ENCODE measurements around the gene RASAL1. TPM values are rescaled to one million over a fixed set of nuclear protein-coding genes. Genes with fewer than 3 reads are reported as not detected.

Gene RASAL1
- total RNA-seq, 2 donors from 2014 or later, result not detected

DNA sequence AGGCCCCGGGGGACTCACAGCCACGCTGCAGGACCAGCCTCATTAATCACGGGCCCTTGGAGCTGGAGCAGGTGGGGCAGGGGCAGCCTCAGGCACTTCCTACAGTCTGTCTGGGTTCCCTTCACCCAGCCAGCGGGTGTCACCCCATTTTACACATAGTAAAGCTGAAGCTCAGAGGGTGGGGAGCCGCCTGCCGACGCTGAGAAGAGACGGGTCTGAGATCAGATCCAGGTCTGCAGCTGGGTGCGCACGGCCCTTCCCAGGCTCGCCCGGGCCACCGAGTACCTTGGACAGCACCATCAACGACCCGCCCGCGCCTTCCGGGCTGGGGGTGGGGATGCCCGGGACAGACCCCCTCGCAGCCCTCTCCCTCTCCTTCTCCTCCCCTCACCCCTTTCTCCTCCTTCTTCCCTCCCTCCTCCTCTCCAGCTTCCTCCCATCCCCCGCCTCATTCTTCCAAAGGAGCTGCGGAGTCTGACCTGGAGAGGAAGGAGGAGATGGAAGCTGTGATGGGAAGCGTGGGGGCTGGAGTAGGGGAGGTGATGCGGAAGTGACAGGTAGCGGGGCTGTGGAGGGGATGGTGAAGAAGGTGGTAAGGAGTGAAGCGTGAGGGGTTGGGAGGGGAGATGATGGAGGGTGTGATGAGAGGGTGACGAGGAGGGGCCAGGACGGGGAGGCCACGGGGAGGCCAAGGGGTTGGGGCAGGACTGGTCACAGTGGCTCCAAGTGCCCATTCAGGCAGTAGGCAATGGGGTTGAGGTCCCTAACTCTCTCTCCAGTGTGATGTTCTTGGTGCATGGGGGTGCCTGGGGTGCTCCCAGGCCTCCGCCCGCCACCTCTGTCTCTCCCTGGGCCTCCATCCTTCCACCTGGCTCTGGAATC lies 70.2 kb downstream of the RASAL1 start:
- intact Hi-C loops (cut with DNase I), result no loop called here

DNA sequence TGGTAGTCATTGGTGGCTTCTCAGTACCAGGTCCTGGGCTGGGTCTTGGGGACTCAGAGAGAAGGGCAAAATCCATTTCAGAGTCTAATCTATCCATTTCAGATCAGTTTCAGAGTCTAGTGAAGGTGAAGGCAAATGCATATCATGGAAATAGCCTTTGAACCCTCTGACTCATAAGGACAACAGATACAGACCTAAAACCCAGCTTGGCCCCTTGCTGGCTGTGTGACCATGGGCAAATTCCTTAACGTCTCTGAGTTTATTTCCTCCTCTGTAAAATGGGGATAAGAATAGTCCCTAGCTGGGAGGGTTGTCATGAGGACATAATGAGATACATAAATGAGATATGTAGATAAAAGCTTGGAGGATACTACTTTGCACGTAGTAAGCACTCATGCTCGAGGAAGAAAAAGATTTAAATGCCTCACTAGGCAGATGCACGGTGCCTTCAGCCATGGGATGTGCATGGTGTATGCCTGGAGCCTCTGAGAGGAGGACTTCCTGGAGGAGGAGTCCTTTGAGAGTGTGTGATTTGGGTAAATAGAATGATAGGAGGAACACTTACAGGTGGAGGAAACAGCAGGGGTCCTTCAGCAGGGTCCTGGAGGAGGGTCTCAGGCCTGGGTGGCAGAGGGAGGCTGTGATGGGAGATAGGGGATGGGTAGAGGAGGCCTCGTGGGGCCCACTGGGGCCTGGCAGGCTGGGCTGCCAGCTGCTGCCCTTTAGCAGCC lies 71.0 kb downstream of the RASAL1 start:
- intact Hi-C loops (cut with DNase I), result no loop called here
- DNase-seq (ENCODE audit: low spot score), result no peak

More for the DNA sequence above, 70.2 kb downstream of the RASAL1 start:
- no peak for DNase-seq (ENCODE audit: low spot score)

DNA sequence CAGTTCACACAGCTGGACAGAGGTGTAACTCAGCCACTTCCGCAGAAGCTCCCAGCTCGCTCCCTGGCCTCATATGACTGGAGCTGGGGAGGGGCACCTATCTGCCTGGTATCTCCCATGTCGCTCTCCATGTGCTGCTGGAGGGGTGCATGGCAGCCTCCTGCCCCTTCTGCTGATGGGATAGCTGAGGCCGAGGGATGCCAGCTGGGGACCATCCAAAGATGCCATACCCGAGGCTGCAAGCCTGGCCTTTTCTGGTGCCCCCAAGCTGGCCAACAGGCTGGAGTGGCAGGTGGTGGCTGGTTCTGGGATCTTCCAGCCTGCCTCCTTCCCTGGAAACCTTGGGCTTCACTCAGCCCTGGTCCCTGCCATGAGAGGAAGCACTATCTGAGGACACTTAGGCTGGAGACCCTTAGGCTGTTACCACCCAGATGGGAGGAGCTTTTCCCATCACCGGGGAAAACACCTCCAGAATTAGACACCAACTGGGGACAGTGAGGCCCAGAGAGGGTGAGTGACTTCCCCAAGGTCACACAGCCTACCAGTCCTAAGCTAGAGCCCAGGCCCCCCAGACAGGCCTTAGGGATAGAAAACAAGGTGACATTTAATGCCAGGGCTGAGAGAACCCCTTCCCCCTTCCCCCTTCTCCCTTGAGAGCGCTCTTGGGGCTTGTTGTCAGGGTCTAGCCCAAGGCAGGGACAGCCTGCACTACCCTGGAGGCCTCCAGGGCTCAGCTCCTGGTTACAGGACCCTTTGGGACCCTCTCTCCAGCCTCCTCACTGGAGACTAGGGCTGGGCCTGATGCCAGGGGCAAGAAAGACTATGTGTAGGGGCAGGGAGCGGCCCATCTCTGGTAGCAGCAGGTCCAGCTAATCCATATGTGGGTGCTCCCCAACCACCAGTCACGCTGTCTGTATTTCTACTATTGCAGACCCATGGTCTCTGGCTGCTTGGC lies 71.9 kb downstream of the RASAL1 start:
- intact Hi-C loops (cut with DNase I), result no loop called here
- no peak for DNase-seq (ENCODE audit: low spot score)

DNA sequence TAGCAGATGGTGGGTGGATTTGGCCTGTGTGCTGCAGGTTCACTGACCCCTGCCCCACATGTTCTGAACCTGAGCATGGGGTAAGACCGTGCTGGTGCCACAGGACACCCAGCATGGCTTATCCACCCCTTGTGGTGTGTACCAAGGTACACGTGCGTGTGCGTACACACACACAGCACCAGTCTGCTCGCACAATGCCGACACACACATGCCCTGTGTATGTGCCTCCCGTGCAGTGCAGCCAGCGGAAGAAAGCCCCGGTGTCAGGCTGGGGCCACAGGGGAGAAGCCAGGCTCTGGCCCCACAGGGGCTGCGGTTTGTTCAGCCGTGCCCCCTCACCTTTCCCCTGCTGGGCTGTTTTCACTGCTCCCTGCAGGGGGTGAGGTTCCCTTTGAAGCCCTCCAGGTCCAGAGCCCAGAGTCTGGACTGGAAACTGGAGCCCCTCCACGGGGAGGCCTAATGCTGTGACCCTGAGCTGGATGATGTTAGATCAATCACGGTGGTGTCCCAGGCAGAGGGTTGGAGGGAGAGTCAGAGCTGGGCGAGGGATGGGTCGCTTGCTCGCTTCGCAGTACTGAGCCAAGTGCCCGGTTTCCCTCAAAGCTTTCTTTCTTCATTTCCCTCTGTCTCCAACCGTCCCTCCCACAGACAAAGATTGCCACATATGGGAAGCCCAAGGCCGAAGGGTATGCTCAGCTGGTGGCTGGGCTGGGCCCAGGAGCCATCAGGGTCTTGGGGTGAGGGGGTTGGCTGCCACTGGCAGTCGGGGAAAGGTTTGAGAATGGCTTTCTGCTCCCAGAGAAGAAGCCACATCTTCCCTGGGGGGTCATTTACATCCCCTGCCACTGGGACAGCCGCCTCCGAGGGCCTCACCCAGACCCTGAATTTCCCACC lies 72.8 kb downstream of the RASAL1 start:
- intact Hi-C loops (cut with DNase I), result no loop called here

DNA sequence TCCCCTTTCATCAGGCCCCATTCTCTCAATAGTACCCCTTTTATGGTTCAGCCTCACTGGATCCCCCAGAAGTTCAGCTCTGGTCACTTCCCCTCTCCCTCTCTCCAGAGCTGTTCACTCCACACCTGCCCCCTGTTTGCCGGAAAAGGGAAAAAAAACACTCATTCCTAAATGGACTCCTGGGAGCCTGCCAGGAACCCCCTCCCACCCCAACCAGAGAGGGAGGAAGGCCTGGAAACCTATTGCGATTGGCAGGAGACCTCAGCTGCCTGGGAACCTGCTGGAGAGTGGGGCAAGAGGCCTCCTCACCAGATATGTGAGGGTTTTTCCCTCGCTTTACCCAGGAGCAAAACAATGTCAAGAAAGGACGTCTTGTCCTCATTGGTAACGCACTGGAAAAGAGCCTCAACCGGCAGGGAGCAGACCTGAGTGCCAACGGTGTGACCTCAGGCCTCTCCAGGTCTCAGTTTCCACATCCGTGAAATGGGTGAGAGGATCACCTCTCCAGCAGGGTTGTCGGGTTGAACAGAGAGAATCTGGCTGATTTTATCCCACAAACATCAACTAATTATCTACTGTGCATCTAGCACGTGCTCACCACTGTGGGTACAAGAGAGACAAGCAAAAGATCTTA lies 74.4 kb downstream of the RASAL1 start:
- intact Hi-C loops (cut with DNase I), result no loop called here
- DNase-seq (ENCODE audit: low spot score), result no peak

More for the DNA sequence above, 72.8 kb downstream of the RASAL1 start:
- DNase-seq (ENCODE audit: low spot score), result no peak

DNA sequence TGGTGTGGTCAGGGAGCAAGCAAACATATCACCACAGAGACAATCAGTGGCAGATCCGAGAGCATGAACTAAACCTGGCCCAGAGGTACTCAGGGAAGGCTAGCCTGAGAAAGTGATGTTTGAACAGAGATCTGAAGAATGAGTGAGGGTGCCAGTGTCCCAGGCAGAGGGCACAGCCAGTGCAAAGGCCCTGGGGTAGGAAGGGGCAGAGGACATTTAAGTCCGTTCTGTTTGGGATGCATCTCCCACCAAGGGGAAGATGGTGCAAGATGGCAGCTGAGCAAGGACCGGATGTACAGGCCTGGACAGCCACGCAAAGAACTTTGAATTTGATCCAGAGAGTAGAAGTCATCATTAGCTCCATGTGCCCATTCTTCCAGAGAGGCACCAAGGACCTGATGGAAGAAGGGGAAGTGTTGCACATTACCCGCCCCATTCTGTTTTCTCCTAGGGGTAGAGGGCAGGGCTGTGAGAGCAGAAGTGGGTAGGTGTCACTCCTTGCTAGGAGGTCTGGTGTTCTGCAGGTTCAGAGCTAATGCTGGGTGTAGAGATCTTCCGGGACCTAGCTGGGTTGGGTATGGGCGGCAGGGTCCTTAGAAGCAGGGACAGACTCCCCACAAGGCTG lies 75.1 kb downstream of the RASAL1 start:
- intact Hi-C loops (cut with DNase I), result no loop called here
- no peak for DNase-seq (ENCODE audit: low spot score)

DNA sequence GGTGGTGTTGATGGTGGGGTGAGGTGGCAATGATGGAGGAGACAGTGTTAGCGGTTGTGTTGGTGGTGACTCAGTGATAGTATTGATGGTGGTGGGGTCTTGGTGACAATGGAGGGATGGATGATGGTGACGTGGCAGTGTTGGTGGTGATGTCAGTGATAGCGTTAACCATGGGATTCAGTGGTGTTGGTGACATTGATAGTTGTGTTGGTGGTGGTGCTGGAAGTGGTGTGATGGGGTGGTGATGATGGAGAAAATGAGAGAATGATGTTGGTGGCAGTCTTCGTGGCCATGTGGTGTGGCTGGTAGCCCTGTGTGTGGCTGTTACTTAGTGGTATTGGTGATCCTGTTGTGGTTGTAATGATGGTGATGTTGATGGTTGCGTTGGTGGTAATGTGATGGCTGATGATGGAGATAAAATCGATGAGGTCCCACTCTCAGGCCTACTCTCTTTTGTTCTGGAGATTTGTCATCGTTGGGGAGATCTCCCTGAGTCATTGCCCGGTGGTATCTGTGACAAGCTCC lies 76.4 kb downstream of the RASAL1 start:
- intact Hi-C loops (cut with DNase I), result no loop called here
- DNase-seq (ENCODE audit: low spot score), result no peak

DNA sequence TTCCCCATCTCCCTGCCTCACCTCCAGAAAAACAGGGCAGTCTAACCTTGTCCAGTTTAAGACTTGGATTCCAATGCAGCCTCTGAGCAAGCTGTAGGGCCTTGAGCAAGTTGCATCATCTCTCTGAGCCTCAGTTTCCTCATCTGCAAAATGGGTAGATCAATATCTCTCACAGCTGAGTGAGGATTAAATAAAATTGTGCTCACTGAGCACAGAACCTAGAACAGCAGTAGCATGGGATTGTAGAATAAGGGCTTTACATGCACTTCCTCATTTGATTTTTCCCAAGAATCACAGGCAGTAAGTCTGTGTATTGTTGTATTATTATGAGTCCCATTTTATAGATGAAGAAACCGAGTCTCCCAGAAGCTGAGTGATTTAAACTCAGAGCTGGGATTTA lies 77.0 kb downstream of the RASAL1 start:
- DNase-seq (ENCODE audit: low spot score), result no peak
- intact Hi-C loops (cut with DNase I), result no loop called here

DNA sequence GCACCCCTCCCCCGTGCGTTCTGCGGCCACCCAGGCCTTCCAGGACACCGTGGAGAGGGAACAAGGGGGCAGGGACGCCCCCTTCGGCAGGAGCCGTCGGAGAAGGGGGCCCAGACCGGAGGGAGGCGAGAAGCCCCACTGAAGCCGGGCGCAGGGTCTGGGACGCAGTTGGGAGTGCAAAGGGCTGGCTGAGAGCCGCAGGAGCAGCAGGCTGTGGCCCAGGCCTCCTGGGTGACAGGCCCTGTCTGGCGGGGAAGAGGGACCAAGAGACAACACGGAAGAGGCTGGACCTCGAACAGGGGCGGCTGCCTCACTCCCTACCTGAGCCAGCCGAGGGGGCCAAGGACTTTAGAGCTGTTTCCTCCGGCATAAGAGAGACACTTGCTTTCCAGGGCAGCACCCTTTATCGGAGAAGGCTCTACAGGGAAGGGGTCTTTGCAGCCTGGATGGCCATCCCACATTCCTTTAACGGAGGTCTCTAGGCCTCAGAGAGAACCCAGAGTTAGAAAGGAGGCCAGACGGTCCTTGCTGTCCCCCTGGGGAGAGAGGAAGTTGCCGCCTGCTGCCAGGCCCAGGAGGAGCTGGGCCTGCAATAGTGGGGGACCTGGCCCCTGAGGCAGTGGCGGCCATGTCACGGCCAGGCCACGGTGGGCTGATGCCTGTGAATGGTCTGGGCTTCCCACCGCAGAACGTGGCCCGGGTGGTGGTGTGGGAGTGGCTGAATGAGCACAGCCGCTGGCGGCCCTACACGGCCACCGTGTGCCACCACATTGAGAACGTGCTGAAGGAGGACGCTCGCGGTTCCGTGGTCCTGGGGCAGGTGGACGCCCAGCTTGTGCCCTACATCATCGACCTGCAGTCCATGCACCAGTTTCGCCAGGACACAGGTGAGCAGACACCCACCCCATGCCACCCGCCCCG lies 77.7 kb downstream of the RASAL1 start:
- intact Hi-C loops (cut with DNase I), result no loop called here
- DNase-seq (ENCODE audit: low spot score), result no peak

DNA sequence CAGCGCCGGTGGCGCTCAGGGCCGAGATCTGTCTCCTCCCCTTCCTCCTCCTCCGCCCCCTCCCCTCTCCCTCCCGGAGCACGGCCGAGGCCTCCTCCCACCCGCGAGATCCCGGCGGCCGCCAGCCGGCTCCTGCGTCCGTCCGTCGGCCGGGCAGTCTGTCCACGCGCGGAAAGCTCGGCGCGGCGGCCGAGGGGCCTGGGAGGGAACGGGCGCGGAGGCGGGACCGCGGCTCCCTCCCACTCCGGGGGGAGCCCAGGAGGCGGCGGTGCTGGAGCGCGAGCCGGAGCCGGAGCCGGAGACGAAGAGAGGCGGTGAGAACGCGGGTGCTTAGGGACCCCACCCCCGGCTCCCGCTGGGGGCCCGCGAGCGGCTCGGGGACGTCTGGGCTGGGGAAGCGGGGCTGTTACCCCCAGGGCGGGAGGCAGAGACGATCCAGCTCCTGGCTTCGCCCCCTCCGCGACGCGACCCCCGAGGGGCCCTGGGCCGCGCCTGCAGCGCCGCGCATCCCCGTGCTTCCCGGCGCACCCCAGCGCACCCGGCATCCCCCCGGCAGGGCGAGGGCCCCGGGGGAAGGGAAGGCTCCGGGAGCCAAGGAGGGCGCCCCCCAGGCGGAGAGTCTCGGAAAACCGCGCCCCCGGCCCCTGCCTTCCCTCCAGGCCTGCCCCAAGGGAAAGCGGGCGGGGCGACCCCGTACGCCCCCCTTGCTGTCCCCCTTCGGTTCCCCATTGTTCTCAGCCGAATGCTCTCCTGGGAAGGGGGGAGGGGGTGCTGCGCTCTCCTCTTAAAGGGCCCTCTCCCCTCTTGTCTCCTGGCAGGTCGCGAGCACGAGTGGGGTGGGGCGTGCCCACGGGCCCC lies 78.7 kb downstream of the RASAL1 start, which contains the start of gene DTX1:
Gene DTX1 (plus strand): TSS at position 100 of the 858 bp plus-strand sequence. CDS start 1,463 bp downstream, outside the sequence.
- intact Hi-C loops (cut with DNase I), result no loop called here
- DNase-seq (ENCODE audit: low spot score), result no peak

DNA sequence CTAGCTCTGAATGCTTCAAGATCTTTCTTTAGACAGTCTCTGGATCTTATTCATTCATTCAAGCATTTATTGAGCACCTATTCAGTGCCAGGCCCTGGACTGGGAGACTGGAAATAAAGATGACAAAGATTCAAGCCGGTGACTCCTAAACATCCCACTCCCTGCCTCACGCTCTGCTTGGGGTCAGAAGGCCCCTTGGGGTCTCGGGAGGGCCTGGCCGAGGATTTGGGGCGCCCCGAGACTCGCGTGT lies 79.3 kb downstream of the RASAL1 start:
- DNase-seq (ENCODE audit: low spot score), result no peak
- intact Hi-C loops (cut with DNase I), result no loop called here

DNA sequence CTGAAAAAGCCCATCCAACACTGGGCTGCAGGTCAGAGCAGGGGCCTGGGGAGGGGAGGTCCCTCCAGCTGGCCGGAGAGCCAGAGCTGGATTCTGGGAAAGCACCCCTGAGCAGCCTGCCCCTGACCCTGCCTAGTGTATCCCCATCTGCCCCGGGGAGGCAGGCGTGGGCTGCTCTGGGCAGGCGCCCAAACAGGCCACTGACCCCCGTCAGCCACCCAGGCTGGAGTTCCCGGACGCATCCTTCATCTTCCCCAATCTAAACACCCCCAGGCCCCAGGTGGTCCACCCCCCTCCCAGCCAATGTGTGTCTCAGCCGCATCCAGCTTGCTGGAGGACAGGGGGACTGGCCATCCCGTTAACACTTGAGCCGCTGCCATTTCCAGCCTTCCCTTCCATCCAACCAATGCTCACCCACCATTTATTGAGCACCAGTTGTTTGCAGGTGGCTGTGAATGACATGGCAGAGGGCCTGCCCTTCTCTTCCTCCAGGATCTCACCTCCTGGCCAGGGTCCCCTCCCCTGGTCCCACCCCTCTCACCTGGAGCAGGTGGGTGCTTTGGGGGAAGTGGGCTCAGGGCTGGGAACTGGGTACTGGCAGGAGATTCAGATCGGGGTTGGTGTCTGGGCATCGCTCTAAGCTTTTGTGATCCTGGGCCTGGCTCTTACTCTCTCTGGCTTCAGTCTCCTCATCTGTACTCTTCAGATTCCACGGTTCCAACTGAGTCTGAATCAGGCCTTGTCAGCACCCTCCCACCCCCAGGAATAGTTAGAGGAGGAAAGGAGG lies 79.8 kb downstream of the RASAL1 start:
- intact Hi-C loops (cut with DNase I), result no loop called here
- no peak for DNase-seq (ENCODE audit: low spot score)

DNA sequence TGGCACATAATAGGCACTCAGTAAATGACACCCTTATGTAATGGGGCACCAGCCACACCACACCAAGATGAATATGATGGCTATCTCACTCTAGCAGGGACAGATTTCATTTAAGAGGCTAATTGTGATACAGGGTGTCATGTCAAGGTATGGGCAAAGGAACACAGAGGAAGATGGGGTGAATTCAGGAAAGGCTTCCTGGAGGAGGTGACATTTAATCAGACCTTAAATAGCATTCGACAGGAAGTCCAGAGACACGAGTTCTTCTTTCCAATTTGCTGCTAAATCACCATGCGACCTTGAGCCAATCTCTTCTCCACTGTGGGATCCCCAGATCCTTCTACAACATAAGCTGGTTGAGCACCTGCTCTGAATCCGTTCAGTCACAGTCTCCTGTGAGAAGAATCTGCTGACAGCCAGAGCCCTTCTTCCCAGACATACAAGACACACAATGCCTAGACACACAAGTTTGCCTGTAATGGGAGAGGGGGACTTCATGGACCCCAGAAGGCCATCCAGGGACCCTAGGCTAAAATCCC lies 80.5 kb downstream of the RASAL1 start:
- intact Hi-C loops (cut with DNase I), result no loop called here

DNA sequence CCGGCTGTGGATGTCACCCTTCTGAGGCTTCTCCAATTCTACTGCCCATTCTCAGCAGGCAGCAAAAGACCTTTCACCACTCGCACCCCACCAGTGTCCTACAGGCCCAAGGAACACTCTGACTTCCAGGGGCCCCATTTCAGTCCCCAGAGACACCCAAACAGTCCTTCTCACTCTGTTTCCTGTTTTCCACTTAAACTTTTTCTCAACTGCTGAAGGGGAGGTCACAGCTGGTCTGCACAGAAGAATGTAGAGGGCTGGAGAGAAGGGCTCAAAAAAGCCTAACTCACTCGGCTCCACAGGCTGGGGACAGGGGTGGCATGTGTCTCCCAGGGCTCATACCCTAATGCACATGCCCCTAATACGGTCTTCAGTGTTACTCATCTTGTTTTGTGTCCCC lies 83.2 kb downstream of the RASAL1 start:
- no peak for DNase-seq (ENCODE audit: low spot score)
- intact Hi-C loops (cut with DNase I), result no loop called here

More for the DNA sequence above, 80.5 kb downstream of the RASAL1 start:
- DNase-seq (ENCODE audit: low spot score), result no peak

DNA sequence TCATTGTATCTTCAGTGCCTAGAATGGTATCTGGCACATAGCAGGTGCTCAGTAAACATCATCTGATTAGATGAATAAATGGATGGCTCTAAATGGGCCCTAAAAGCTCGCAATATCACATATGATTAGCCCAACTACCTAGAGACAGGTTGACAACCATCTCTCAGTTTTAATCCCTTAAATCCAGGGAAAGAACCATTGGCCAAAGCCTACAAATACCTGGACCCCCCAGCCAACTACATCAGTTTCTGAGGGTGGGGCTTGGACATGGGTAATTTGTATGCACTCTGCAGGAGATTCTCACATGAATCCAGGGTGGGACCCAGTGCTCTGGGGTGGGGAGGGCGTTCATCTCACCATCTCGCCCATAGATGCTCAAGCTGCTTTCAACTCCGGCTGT lies 83.8 kb downstream of the RASAL1 start:
- intact Hi-C loops (cut with DNase I), result no loop called here
- DNase-seq (ENCODE audit: low spot score), result no peak
